ENCODE measurements around the gene TUBGCP6.

DNA sequence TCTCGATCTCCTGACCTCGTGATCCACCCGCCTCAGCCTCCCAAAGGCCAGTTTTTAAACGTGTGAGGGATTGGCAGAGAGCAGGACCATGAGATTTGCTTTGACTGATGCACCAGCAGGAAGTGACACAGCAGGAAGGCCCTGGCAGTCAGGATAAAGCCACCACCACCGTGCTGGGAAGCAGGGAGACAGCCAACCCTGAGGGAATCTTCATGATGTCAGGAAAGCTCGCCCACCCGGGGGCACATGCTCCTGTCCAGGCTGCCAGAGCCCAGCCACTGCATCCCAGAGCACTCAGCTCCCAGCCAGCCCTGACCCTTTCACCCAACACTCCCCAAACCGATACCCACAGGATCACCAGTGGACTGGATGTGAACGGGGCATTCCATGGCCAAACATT is 6.1 kb downstream of the TUBGCP6 start:
- TF ChIP-seq EP300 (IDR thresholded peaks at IDR 0.05) (no peak), POLR2A (IDR thresholded peaks at IDR 0.05) (no peak)
- TF ChIP-seq, protein P1, sequence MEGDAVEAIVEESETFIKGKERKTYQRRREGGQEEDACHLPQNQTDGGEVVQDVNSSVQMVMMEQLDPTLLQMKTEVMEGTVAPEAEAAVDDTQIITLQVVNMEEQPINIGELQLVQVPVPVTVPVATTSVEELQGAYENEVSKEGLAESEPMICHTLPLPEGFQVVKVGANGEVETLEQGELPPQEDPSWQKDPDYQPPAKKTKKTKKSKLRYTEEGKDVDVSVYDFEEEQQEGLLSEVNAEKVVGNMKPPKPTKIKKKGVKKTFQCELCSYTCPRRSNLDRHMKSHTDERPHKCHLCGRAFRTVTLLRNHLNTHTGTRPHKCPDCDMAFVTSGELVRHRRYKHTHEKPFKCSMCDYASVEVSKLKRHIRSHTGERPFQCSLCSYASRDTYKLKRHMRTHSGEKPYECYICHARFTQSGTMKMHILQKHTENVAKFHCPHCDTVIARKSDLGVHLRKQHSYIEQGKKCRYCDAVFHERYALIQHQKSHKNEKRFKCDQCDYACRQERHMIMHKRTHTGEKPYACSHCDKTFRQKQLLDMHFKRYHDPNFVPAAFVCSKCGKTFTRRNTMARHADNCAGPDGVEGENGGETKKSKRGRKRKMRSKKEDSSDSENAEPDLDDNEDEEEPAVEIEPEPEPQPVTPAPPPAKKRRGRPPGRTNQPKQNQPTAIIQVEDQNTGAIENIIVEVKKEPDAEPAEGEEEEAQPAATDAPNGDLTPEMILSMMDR (IDR thresholded peaks at IDR 0.05) = no peak
